C4-2B (cell line): ENCODE data around the gene ALPI.

Experiments used
- H3K27ac ChIP-seq: fragments of 450-650 bp; 2 replicates; pipeline ENCODE4 v1.5.1; 2017
- ZFX ChIP-seq: fragments of 450-650 bp; IDR thresholded peaks from 2 replicates; pipeline ENCODE4 v1.6.1; 2017
- TF ChIP-seq, protein P1 (sequence below): fragments of 450-650 bp; conservative IDR thresholded peaks from 2 replicates; pipeline ENCODE4 v1.5.1; 2017; ENCODE audit warnings: mild to moderate bottlenecking

ALPI gene

DNA sequence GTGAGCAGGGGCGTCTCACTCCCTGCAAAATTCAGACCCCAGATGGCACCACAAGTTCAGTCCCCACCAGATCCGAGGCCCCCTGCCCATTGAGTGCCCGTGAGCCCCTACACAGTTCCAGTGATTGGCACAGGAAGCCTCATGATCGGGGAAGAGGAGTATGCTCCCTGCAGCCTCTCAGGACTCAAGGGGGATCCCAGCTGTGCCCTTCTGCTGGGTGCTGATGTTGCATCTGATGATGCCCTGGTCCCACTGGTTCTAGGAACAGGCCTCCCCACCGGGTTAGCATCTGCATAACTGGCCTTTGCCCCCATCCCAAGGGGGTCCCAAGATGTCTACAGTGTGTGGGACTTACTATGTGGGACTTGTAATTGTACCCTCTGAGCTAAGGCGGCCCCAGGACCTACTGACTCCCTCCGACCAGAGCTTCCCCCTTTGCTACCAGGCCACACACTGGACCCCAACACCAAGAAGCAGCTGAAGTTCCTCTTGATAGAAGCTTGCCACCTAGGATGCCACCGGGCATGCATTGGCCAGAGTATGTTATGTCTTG, 40.7 kb upstream of the ALPI start:
- TF ChIP-seq ZFX: no peak
- TF ChIP-seq, protein P1, sequence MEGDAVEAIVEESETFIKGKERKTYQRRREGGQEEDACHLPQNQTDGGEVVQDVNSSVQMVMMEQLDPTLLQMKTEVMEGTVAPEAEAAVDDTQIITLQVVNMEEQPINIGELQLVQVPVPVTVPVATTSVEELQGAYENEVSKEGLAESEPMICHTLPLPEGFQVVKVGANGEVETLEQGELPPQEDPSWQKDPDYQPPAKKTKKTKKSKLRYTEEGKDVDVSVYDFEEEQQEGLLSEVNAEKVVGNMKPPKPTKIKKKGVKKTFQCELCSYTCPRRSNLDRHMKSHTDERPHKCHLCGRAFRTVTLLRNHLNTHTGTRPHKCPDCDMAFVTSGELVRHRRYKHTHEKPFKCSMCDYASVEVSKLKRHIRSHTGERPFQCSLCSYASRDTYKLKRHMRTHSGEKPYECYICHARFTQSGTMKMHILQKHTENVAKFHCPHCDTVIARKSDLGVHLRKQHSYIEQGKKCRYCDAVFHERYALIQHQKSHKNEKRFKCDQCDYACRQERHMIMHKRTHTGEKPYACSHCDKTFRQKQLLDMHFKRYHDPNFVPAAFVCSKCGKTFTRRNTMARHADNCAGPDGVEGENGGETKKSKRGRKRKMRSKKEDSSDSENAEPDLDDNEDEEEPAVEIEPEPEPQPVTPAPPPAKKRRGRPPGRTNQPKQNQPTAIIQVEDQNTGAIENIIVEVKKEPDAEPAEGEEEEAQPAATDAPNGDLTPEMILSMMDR: no peak
- no peak overlapping the region for H3K27ac ChIP-seq

DNA sequence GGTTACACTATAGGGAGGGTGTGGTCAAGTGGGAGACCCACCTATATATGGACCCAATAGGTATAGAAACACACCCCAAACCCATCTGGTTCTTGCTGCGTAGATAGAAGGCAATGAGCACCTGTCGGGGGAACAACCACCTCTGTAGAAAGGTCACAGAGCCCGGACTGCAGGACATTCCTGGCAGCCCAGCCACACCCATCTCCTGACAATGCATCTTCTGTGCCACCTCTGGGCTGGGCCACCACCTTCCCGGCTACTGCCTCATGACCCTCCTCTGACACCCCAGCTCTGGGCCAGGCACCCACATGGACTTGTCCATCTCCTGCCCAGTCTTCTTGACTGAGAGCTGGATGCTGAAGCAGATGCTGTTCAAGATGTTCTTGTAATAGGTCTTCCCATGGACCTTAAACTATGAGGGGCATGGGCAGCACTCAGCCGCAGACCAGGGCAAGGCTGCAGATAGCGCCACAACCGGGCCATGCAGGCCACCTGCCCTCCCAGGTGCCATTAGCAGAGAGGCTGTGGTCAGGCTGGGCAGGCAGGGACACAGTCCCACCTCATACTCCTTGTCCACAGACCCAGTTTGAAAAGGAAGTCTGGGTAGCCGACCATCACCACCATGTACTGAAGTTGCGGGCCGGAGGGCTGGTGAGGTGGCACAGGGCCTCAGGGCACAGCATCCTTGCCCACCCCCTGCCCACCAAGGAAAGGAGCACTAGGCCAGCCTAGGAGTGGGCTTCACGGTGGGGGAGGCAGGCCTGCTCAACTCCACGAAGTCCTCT, 40.0 kb upstream of the ALPI start:
- H3K27ac ChIP-seq: no peak overlapping the region
- no peak for TF ChIP-seq ZFX
- TF ChIP-seq, protein P1: no peak

DNA sequence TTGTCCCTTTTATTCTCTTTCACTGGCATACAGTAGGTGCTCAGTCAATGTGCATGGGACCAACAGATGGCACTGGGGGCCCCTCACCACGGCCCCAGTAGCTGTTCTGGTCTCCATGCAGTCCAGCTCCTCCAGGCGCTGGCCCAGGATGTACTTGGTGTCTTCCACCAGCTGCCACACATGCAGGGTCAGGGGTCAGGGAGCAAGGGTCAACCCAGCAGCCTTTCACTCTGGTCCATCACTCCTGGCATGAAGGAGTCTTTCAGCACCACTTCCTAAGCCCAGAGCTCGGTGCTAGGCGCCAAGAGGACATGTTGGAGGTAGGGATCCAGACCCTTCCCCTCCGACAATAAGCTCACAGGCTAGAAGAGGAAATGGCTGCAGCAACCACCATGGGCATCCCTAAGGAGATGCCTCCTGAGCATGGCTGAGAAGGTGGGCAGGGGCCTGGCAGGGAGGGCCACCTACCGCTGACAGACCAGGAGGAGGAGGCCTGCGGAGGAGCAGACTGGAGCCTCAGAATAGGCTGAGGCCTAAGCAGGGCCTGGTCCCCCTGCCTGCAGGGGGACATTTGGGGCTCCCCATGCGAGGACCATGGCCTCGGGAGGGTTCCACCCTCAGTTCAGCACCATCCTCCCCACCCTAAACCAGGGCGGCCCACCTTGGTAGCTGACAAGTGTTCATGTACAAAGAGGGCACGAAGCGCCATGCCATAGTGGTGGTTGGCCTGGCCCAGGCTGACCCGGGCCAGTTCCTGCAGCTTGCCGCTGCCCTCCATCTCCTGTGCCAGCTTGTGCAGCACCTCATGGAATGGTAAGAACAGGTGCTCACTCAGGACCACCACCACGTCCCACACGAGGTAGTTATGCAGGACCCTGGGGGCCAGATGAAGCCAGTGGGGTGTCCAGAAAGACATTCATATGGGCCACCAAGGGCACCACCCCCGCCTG, 39.2 kb upstream of the ALPI start:
- H3K27ac ChIP-seq: no peak overlapping the region
- TF ChIP-seq, protein P1: no peak
- TF ChIP-seq ZFX: no peak

DNA sequence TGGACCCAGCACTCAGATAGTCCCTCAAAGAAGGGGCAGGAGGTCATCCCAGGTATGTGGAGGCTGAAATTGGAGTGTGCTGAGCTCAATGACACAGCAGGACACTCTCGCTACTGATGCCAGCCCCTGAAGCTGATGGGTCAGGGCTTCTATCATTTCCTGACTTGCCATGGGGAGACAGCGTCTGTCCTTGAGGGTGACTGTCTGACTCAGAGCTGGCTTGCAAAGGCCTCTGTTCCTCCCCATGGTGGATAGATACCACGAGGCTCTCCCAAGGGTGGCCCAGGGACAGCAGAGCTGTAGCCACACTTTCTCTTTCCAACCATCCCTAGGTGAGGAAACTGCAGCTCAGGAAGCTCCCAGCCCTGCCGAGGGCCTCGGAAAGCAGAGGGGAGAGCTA, 38.5 kb upstream of the ALPI start:
- no peak for TF ChIP-seq ZFX
- TF ChIP-seq, protein P1: no peak
- H3K27ac ChIP-seq: no peak overlapping the region

DNA sequence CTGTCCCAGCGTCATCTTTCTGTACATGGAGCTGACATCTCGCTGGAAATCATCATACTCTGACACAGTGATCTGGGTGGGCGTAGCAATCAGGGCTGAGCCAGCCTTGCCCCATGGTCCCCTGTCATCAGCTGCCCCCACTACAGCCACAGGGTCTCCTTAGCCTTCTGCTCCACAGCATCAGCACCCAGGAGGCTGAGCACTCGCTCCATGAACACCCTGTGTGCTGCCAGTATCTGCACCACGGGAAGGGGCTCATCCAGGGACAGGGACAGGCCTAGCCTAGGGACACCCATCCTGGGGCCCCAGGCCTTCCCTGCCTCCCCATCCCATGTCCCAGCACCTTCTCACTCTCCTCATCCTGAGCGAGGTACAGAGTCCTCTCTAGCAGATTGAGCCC, 37.9 kb upstream of the ALPI start:
- no peak overlapping the region for H3K27ac ChIP-seq
- no peak for TF ChIP-seq ZFX
- TF ChIP-seq, protein P1: no peak

DNA sequence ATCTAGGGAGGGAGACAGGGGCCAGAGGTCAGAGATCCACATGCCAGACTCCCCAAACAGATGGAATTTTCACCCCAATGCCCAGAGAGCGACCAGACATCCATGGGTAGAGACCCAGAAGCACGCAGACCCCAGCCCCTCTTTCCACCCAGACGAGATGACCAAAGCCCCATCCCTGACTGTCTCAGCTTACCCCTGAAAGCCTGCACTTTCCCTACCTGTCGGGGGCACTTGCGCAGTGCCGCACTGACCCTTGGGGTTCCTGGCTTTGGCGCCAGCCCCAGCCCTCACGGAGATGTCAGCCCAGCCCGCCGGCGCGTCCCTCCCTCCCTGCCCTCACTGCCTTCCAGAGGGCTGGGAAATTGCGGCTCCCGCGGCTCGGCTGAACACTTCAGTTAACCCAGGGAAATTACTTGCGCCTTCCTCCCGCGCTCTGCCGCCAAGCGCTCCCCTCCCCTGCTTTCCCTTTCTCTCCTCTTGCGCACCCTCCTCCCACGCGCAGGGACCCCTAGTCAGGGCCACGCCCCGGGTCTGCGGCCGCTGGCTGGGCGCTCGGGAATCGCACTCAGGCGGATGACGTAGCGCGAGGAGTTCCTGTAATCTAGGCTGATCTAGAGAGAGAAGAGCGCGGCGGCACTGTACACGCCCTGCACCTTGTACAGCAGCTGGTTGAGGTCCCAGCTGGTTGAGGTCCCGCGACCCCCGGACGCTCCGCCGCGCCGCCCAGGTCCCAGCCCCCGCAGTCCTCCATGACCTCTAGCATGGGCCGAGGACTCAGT, 37.3 kb upstream of the ALPI start:
- TF ChIP-seq, protein P1: no peak
- TF ChIP-seq ZFX: no peak
- H3K27ac ChIP-seq: no peak overlapping the region
